ENCODE data around the gene TMEM167A. TPM values are rescaled to one million over a fixed set of nuclear protein-coding genes. Genes with fewer than 3 reads are reported as not detected.

The TMEM167A gene
- total RNA-seq, 1 donor from 2014 or later: 163 TPM

DNA sequence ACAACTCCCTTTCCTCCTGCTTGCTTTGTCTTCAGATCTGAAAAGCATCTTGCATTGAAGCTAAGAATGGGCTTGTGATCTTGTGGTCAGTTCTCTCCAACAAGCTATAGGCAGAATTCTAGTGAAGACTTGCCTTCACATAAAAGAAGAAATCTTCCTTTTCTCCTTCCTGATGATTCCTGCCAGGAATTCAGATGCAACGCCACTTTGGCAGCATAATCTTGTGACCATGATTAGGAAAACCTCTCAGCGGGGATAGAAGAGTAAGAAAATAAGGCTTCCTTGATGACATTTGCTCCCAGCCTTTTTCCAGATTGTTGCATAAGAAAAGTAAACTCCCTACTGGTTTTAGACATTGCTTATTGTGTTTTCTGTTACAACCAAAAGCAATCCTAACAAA is 73.4 kb downstream of the TMEM167A start:
- Histone ChIP-seq H3K9ac (ENCODE audit: low read length) (no peak overlapping the region), H3K4me1 (ENCODE audit: insufficient read depth, low read length) (no peaks in the 10 kb centered on the region), H3K9me3 (ENCODE audit: insufficient read depth, low read depth, low read length) (no peaks in the 10 kb centered on the region), H3K79me2 (ENCODE audit: insufficient read depth, low read length) (no peaks in the 10 kb centered on the region), H3K36me3 (ENCODE audit: insufficient read depth, low read length) (no peaks in the 10 kb centered on the region), H3K4me2 (ENCODE audit: low read length) (no peak overlapping the region), H2AFZ (ENCODE audit: low read depth, low read length) (no peak overlapping the region), H3K27ac (ENCODE audit: low read depth, low read length) (no peak overlapping the region), H4K20me1 (ENCODE audit: insufficient read depth, low read length) (no peaks in the 10 kb centered on the region), H3K4me3 (ENCODE audit: insufficient read depth, low read depth, low read length) (no peak overlapping the region), H3K27me3 (ENCODE audit: insufficient read depth, low read length) (no peaks in the 10 kb centered on the region)
- Mint-ChIP-seq H3K4me1 (ENCODE audit: low read depth, unreplicated experiment) (peaks cover 23% of the 10 kb centered on the region), H3K27me3 (ENCODE audit: low read depth, unreplicated experiment) (no peaks in the 10 kb centered on the region), H3K4me3 (ENCODE audit: unreplicated experiment) (no peak overlapping the region), H3K36me3 (ENCODE audit: low read depth, unreplicated experiment) (no peaks in the 10 kb centered on the region), H3K9me3 (ENCODE audit: unreplicated experiment) (no peaks in the 10 kb centered on the region), H3K27ac (ENCODE audit: unreplicated experiment) (no peak overlapping the region)
- TF ChIP-seq EZH2 (IDR thresholded peaks at IDR 0.05; ENCODE audit: insufficient read depth, low read length): no peak
- TF ChIP-seq, protein P1, sequence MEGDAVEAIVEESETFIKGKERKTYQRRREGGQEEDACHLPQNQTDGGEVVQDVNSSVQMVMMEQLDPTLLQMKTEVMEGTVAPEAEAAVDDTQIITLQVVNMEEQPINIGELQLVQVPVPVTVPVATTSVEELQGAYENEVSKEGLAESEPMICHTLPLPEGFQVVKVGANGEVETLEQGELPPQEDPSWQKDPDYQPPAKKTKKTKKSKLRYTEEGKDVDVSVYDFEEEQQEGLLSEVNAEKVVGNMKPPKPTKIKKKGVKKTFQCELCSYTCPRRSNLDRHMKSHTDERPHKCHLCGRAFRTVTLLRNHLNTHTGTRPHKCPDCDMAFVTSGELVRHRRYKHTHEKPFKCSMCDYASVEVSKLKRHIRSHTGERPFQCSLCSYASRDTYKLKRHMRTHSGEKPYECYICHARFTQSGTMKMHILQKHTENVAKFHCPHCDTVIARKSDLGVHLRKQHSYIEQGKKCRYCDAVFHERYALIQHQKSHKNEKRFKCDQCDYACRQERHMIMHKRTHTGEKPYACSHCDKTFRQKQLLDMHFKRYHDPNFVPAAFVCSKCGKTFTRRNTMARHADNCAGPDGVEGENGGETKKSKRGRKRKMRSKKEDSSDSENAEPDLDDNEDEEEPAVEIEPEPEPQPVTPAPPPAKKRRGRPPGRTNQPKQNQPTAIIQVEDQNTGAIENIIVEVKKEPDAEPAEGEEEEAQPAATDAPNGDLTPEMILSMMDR (IDR thresholded peaks at IDR 0.05; ENCODE audit: insufficient read depth, low read depth, low read length): no peak
- DNase-seq (ENCODE audit: low read depth) (no peak), FAIRE-seq (no peak)

Other genes with a start within 250 kb of the TMEM167A start
- gene XRCC4, start 153 bp upstream of the TMEM167A start, total RNA-seq: 15.5 and 17.3 TPM in 2 replicates

Data from astrocyte (in vitro differentiated cells and primary cell).